ENCODE results near the gene HPCAL1. TPM values are rescaled to one million over a fixed set of nuclear protein-coding genes. Genes with fewer than 3 reads are reported as not detected.
A peak's percentile ranks its signal among the peaks of the same experiment; 100 is the strongest.

The HPCAL1 gene
- total RNA-seq, 2 donors from 2014 or later, result 41.0 to 66.3 TPM

DNA sequence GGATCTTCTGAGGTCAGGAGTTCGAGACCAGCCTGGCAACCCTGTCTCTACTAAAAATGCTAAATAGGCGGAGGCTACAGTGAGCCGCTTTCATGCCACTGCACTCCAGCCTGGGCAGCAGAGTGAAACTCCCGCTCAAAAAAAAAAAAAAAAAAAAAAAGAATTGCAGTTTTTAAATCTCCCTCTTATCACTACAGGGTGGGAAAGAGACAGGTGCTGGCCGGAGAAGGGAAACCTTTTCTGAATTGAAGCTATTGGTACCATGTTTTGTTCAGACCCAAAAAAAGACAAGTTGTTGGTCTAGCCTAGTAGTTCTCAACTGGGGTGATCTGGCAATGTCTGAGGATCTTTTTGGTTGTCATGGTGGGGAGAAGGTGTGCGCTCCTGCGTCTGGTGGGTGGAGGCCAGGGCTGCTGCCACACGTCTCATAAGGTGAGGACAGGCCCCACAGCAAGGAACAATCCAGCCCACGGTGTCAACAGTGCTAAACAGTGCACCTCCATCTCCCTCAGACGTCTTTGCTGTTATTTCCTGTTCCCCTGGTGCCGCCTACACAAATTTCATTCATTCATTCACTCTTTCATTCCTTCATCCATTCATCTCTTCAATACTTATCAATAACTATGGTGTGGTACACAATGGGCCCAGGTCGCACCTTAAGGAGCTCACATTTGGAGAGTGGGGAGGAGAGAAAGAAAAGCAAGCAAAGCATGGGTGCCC is 174.2 kb downstream of the HPCAL1 start:
- no peaks in the 10 kb centered on the region for H3K9me3 ChIP-seq
- no peak overlapping the region for H3K27ac ChIP-seq
- no peak overlapping the region for H3K4me3 ChIP-seq
- H3K4me1 ChIP-seq, result peaks cover 6% of the 10 kb centered on the region
- no peaks in the 10 kb centered on the region for H3K27me3 ChIP-seq
- intact Hi-C loops (cut with DNase I), result no loop called here
- WGBS, 2 donors, result 60 to 71% methylated on average over 12 of the region's 12 CpGs
- no peaks in the 10 kb centered on the region for H3K36me3 ChIP-seq (replicated peaks in 1 of 2; ENCODE audit: insufficient read depth in 1 of 2, low read depth in 2 of 2)
- DNase-seq, result peak in 2 of 4 donors; percentile 20 to 57
- no peak for TF ChIP-seq POLR2A (IDR thresholded peaks at IDR 0.05)
- TF ChIP-seq, protein P1, sequence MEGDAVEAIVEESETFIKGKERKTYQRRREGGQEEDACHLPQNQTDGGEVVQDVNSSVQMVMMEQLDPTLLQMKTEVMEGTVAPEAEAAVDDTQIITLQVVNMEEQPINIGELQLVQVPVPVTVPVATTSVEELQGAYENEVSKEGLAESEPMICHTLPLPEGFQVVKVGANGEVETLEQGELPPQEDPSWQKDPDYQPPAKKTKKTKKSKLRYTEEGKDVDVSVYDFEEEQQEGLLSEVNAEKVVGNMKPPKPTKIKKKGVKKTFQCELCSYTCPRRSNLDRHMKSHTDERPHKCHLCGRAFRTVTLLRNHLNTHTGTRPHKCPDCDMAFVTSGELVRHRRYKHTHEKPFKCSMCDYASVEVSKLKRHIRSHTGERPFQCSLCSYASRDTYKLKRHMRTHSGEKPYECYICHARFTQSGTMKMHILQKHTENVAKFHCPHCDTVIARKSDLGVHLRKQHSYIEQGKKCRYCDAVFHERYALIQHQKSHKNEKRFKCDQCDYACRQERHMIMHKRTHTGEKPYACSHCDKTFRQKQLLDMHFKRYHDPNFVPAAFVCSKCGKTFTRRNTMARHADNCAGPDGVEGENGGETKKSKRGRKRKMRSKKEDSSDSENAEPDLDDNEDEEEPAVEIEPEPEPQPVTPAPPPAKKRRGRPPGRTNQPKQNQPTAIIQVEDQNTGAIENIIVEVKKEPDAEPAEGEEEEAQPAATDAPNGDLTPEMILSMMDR (IDR thresholded peaks at IDR 0.05), result no peak
- no peak for ATAC-seq

Small RNA genes lying within 50 kb of the gene (small RNA-seq; reads per million reads assigned to genes)
- gene RF00432, result not detected
- not detected for gene RN7SL66P
- gene SNORA80B, result 2.0 reads per million, percentile 70 among the genes with 10 or more reads in this experiment

Other genes with a start within 250 kb of the HPCAL1 start
- 10 to 100 TPM; 30.4 to 36.6 TPM for gene CYS1, start 222.5 kb upstream of the HPCAL1 start, total RNA-seq
- not detected for gene RRM2, start 180.2 kb upstream of the HPCAL1 start, total RNA-seq
- 10 to 100 TPM; 31.9 to 59.7 TPM for gene ODC1, start 145.4 kb downstream of the HPCAL1 start, total RNA-seq

Measured in body of pancreas (tissue), 4 donors.